Esophagus mucosa (tissue), 1 donor: Measurements from ENCODE around the gene SNX9. TPM values are rescaled to one million over a fixed set of nuclear protein-coding genes. Genes with fewer than 3 reads are reported as not detected.

ENCODE experiments used
- ATAC-seq: fragments of 200-7000 bp; cut with Tn5 transposase; one replicate; pipeline ENCODE4 v1.9.1; 2020
- total RNA-seq: library from RNA; stranded (reverse); gene quantifications from one replicate; pipeline ENCODE4 v1.2.4, GENCODE V29; 2023
- donor health status: DM: yes; HTN: yes; CAD: no.

The SNX9 gene
- total RNA-seq, 1 donor from 2014 or later = 19.3 TPM

DNA sequence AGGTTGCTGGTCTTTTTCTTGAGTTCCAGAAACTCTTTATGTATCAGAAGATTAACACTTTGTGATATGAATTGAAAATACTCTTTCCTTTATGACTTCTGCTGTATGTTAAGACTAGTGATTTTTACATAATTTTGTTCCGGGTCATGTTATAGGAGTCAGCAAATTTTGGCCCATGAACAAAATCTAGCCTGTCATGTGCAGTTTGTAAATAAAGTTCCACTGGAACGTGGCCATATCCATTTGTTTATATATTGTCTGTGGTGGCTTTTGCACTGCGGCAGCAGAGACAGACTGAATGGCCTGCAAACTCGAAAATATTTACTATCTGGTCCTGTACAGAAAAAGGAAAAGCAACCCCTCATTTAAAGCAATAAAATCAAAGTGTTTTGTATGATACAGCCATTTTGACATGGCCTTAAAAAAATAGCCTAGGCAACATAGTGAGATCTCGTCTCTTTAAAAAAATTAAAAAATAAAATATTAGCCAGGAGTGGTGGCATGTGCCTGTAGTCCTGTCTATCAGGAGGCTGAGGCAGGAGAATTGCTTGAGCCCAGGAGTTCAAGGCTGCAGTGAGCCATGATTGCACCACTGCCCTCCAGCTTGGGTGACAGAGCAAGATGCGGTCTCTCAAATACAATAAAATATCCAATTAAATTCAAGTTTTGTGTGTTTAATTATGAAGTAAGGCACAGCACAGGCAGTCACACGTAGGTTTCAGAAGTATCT lies 36.9 kb downstream of the SNX9 start:
- ATAC-seq = no peak

DNA sequence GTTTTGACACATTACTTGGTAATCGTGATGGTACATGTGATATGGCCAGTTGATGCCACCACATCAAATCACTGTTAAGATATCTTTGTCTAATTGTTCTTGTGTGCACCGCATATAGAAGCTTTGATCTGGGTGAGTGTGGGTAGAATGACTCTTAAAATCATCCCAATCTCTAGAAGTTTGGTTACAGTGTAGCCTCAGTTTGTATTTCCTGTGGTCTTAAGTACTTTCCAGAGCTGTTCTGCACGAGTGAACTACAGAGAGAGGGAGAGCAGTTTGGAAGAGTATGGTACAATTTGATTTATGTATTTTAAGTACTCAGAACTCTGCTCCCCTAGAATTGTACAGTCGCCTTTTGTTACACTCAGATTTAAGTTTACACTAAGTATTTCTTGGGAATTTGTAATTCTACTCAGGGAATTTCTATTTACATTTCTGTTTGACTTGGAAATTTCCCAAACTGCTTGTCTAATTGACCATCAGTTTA lies 37.5 kb downstream of the SNX9 start:
- ATAC-seq = no peak

DNA sequence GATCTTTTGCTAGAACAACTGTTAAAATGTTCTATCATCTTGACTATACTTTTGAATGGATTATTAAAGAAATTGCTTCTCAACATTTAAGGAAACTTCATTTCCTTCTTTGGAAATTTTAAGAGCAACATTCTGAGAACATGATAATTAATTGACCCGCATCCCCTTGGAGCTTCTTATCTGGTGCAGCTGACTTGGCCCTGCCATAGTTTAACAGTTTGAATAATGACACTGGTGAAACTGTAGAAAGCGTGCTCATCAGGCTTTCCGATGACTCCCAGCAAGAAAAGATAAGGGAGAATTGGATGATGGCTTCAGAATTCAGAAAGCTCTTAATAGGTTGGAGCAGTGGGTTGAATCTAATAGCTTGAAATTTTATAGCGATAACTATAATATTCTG lies 38.1 kb downstream of the SNX9 start:
- no peak for ATAC-seq

DNA sequence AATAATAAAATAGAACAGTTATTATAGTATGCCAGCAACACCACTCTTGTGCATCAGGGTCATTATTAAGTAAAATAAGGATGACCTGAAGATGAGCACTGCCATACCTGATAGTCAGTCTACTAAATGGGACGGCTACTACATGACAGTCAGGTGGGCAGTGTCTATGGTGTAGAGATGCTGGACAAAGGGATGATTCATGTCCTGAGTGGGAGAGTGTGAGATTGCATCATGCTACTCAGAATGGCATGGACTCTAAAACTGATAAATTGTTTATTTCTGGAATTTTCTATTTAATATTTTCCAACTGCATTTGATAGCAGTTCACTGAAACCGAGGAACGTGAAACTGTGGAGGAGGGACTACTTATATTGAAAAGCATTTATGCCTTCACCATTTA lies 38.8 kb downstream of the SNX9 start:
- ATAC-seq = no peak

DNA sequence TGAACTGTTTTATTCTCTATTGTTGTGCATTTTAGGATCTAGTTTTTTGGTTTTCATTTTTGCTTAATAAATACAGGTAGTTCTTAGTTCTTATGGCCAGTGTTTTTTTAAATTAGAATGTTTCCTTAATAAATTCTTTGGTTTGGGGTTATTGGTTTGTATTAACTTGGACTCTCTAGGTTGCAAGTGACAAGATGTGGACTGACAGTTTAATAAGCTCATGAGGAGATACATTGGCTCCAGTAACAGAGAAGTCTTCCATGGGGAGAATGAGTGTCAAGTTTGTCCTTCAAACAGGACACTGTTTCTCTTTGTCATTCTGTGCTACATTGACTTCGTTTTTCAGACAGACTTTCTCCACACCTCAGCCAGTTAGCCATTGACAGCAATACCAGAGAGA lies 39.7 kb downstream of the SNX9 start:
- ATAC-seq = no peak

DNA sequence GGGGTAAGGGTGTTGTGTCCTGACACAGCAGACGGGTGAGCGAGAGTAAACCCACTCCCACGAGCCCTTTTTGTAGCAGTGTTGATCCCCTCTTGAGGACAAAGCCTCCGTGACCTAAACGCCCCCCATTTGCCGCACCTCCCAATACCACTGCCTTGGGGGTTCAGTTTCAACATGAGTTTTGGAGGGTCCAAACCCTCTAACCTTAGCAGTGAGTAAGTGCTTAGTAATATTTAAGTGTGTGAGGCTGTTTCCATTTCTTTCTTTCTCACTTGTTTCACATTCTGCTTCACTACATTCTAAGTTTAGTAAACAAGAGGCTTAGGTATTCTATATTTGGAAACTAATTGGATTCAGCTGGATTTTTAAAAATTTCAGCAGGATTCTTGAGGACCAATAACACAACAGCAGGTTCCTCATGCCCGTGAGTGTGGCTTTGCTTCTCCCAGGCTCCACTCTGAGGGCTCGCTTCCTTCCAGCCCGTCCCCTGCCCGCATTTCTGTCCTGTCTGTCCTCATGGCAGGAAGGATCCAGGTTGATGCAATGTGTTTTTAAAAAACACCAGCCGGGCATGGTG lies 41.2 kb downstream of the SNX9 start:
- no peak for ATAC-seq

DNA sequence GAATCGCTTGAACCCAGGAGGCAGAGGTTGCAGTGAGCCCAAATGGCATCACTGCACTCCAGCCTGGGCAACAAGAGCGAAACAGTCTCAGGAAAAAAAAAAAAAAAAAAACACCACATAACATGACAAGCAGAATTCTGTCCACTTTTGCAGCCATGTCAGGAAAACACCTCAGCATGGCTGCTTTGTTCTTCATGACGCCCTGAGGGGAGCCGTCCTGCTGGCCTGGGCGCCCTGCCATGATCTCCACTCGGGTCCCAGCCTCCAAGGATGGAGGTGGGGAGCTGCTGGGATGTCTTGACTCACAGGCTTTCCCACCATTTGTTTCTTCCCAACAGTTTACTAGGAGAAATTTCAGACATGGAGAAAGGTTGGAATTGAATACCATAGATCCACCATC lies 42.2 kb downstream of the SNX9 start:
- no peak for ATAC-seq

DNA sequence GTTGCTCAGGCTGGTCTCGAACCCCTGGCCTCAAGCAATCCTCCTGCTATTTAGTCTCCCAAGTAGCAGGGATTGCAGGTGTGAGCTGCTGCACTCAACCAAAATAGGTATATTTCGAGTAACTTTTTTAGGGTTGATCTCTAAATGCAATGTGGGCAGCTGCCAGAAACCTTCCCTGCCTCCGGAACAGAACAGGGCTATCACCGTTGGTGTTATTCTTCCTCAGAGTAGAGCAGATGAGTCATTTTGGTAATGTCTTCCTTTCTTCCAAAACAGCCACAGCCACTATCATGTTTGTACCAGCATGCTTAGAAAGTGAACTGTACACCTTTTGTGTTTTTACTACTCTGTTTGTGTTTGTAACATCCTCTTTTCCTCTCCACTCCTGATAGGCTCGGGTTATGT lies 44.1 kb downstream of the SNX9 start:
- ATAC-seq = no peak

DNA sequence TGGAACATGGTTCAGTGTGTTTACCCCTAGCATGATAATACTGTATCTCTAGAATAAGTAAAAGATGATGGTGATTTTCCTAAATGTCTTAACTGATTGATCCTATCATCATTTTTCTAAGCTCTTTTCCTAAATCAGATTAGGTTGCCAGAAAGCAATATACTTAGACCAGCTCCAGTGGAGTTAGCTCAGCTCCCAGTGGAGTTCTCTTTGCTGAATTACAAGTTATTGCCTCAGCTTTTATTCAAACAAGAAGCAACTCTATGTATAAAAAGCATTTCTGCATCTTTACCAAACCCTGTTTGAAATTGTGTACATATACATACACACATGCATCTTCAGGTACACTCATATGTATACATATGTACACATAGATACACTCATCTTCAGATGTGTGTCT lies 44.9 kb downstream of the SNX9 start:
- ATAC-seq = no peak

DNA sequence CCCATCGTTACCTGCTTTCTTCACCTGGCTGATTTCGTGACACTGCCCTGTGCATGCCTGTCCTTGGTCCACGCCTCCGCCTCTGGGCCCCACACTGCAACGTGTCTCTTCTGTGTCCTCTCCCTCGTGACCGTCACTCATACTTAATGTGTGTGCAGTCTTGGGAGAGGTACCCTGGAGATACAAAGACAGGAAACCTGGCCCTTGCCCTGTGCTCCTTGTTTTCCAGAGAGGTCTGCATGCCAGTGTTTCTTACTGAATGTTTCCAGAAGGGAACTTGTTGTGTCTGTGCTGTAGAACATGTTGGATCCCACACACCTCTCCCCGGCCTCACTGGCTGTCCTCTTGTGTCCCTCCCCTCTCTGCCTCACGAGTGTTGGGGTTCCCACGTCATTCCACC lies 45.8 kb downstream of the SNX9 start:
- no peak for ATAC-seq

DNA sequence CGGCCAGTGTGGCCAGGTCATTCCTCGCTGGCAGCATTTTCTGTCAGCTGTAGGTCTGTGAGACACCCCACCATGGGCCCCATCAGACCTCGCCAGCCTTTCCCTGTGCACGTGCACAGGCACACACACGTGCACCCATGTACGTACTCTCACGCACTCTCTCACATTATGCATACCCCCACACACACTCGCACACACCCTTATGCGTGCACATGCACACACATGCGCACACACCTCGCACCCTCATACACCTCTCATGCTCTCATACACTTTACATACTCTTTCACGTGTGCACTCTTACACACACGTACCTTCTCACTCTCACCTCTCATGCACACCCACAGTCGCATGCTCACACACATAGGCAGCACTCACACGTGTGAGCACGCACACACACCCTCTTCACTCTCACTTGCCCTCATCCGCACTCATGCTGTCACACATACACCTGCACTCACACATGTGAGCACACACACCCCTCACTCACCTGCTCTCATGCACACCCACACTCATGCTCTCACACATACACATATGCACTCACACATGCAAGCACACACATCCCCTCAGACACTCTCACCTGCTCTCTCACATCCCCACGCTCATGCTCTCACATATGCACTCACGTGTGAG lies 46.7 kb downstream of the SNX9 start:
- peak; percentile 25 for ATAC-seq

DNA sequence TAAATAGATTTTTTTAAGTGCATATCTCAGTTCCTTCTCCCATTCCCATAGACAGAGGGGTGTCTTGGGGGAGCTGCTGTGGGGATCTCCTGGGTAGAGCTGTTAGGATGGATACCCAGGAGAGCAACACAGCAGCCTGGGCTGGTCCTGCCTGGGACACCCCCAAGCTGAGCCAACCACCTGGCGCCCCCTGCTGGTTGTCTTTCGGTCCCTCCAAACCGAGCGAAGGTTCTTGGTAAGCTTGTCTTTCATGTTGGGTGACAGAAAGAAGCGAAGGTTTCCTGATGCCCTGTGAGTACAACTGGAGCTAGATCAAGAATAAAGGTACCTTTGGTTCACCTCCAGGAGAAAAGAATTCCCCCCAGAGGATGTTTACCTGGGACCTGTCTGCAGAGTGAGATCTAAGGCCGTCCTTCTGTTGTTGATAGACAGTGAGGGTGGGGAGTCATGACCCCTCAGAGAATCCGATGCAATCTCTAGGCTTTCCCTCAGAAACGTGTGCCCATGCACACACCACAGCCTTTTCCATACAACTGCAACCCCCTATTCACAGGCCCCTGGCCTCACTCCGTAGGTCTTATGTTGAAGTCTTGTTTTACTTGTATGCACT lies 50.8 kb downstream of the SNX9 start:
- ATAC-seq = peak; percentile 83

DNA sequence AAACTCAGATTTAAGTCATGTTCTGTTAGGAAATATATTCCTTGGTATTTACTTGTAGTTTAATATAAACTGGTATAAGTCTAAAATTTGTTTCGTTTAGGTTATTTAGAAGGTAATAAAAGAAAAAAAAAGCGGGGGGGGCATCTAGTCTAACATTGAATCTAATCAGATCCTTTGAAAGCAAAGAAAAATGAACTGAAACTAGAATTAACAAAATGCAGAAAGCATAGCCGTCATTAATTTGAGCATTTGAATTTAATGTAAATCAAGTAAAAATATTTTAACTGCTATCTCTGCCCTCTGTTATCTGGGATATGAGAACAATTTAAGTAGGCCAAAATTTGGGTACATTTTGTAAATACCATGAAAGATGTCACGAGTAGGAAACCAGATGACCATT lies 54.1 kb downstream of the SNX9 start:
- no peak for ATAC-seq

DNA sequence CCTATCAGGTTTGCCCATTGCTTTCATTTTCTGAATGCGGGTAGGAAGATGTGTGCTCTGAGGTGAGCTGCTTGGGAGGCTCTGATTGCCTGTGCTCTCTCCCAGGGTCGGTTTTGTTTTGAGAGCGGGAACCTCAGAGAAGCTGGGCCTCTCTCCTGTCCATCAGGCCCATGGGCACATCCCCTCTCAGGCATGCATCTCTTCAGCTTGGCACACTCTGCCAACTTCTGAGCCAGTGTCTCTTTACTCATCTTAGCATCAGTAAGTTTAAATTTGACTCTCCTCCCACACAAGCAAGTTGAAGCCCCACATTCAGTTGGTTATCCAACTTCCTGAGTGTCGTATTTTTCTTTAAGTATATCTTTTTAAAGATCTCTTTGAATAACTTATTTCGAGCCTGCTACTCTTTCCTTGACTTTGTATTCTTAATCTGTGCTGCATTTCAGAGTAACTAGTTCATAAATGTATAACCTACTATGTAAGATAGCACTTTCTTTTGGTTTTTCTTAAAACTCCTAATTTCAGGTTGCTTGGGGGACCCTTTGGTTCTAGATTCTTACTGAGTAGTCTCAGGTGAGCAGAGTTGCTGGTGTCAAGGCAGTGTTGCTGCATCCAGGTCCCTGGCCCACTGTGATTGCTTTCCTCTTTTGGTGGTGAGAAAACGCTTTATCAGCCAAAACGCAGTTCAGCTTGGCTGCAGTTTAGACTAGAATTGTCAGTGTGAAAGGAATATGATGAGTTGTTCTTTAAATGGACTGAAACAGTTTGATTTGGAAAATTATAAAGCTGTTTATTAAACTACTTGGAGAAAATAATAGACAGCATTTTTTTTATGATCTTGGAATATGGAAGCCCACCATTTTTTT lies 54.8 kb downstream of the SNX9 start:
- no peak for ATAC-seq

DNA sequence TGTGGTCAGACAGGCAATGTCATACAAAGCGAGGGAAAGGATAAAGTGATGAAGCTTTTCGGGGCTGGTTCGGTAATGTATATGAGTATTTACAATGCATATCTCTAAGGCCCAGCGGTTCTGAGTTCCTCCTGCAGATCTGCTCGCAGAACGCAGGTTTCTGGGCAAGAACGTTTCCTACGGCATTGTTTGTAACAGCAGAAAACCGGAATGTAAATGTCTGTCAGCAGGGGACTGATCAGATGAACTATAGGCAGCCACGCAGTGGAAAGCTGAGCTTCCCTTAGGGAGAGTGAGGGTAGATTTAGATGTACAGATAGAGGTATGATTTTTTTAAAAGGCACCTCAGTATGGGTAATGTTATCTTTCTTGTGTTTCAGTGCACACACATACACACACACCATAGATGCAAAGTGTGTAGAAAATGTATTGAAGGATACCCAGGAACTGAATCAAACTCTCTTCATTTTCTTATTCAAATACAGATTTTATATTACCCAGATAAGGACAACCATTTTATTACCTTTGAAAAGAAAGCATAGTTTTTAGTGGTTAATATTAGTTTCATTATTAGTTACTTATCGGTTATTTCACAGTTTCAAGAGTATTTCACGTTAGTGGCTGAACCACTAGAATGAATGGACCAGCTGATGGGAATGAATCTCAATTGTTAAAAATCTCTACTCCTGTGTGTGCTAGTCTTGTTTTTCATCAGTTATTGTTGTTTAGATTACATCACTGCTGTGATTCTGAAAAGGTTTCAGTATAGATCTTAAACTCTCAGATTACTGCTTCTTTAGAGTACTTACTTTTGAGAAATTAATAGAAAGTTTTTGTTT lies 56.2 kb downstream of the SNX9 start:
- ATAC-seq = no peak

DNA sequence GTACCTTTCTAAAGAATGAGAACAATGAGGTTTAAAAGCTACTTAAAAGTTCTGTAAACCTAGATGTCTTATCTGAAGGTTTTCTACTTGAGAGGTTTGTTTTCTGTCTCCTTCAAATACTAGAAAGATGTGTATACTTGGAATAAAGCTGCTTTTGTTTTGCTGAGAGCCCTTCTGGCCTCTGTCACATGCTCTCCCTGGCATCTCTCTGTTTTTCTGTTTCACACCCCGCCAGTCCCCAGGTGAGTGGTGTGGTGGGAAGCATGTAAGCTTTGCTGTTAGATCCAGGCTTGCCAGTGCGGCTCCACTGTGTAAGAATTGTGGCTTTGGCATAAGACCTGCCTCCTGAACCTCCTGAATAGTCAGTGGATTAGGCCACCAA lies 56.8 kb downstream of the SNX9 start:
- ATAC-seq = no peak

DNA sequence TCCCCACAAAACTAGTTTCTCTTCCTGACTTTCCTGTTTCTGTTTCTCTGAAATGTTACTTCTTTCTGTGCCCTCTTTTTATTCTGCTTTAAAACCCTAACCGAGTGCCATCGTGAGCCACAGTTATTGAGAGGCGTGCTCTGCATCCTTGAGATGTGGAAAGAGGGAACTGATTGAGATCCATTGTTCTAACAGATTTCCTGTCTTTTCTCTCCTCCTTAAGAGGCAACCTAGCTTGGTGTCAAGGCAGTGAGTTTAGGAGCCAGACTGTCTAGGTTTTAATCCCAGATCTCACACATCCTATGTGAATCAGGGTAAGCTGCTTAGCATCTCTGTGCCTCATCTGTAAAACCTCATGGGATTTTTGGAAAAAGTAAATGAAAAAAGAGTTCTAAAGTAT lies 57.5 kb downstream of the SNX9 start:
- ATAC-seq = no peak

DNA sequence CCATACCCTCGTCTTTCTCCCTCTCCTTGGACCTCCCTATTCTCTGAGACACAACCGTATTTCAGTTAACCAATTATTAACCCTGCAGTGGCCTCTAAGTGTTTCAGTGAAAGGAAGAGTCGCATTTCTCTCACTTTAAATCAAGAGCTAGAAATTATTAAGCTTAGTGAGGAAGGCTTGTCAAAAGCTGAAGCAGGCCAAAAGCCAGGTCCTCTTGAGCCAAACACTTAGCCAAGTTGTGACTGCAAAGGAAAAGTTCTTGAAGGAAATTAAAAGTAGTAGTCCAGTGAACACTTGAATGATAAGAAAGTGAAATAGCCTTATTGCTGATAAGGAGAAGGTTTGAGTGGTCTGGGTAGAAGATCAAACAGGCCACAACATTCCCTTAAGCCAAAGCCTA lies 58.3 kb downstream of the SNX9 start:
- no peak for ATAC-seq

DNA sequence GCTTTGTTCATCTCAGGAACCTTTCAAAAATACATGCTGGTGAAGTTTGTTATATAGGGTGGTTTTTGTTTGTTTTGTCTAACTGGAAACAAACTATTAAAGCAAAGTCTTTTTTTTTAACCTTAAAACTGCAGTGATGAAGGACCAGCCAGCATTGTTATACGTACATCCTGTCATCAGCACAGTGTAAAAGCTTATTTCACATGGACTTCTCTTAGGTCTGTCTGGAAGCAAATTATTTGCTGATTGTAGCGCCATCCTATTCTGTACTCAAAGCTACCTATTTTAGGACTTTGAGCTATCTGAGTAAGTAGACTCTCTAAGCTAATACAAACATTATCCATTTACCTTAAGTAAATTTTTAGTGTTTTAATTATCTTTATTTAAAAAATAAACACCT lies 61.7 kb downstream of the SNX9 start:
- ATAC-seq = no peak

DNA sequence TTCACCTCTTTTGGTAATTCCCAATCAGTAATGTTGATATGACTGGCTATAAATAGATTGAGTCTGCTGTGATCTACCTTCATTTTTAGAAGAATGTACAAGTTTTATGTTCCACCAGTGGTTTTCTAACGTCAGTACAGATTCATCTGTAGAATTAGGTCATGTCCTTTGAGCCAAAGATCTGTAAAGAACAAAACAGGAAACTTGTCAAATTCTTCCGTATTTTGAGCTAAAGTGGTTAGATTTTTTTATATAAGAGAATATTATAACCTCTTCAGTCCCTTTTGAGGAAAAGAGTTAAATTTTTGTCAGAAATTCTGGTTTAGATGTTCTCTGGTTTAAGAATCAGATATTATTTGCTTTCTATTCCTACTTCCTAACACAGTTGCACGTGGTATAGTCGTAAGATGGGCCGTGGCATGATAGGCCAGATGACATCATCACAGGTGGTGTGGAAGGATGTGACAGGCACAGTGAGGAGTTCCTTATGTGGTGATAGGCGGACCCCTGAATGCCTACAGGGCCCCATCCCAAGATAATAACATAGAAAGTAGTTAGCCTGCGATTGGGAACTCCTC lies 62.3 kb downstream of the SNX9 start:
- ATAC-seq = no peak

DNA sequence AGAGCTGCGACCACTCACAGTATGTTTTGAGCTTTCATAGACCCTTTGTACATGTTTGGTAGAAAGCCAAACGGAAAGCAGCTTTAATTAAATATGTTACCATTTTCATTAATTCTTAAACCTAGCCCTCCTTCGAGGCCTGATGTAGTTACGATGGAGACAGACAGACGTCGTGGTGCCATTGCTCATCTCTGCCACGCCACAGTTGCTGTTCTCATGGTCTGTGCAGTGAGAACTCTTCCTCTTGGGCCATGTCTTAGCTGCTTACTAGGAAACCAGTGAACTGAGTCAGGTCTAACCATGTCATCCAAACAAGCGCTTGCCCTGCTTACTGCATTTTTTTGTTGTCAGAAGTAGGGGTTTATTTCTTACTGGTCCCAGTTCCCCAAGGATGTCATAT lies 62.8 kb downstream of the SNX9 start:
- no peak for ATAC-seq

DNA sequence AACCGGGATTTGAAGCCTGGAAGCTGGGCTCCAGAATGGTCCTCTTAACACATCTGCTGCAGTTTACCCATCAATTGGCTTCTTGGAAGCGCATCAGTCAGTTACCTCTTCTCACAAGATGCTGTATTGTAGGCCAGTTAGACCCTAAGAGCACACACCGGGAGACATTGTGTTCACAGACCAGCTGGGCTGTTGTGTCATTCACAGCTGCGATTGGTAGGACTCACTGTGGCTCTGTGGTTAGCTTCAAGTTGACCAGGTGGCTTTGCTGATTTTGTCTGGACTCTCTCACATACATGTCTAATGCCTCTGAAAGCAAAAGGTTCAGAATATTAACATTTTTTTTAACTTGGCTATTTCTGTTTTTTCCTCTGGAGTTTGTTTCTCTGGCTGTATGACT lies 64.8 kb downstream of the SNX9 start:
- ATAC-seq = no peak
